NCI-H226 (cell line): ENCODE data around the gene DGKI.
"Not testable (repeated sequence)": the region's sequence is repeated elsewhere in the genome, so short reads cannot be mapped to it uniquely, and the experiment has no call there.

Experiments
- DNase-seq: peaks from one replicate; pipeline ENCODE4 v3.0.0-alpha.2; 2015

Gene DGKI

GRCh38 chr7:137731436-137731835 lies 115.3 kb downstream of the DGKI start:
- DNase-seq, result no peak

- DNase-seq, result no peak
Measured at GRCh38 chr7:137728426-137728825, 118.3 kb downstream of the DGKI start.

DNA sequence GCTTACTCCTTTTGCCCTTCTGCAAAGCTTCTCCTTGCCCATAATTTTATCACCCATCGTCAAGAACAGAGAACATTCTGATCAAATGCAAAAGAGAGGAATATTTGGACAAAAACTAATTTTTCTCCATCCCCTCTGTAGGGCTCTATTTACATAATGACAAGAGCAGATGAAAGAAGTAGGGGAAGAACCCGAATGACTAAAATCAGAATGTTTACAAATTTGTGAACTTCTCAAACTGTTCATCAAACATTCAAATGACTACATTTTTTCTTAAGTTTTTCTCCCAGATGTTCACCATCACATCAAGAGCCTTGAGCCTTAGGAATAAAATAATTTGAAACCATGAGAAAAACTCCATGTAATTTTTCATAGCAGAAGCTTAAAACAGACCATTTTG lies 119.4 kb downstream of the DGKI start:
- no peak for DNase-seq

- no peak for DNase-seq
Measured at GRCh38 chr7:137718355-137718754, 128.4 kb downstream of the DGKI start.

- DNase-seq, result no peak
Measured at GRCh38 chr7:137717811-137718271, 128.9 kb downstream of the DGKI start.

GRCh38 chr7:137717045-137717444 lies 129.7 kb downstream of the DGKI start:
- DNase-seq, result no peak

- DNase-seq, result no peak
Measured at GRCh38 chr7:137716061-137716460, 130.7 kb downstream of the DGKI start.

- no peak for DNase-seq
Measured at GRCh38 chr7:137715533-137715932, 131.2 kb downstream of the DGKI start.

- DNase-seq, result no peak
Measured at GRCh38 chr7:137715121-137715520, 131.7 kb downstream of the DGKI start.

- DNase-seq, result not testable (repeated sequence)
Measured at GRCh38 chr7:137706330-137706729, 140.4 kb downstream of the DGKI start.

DNA sequence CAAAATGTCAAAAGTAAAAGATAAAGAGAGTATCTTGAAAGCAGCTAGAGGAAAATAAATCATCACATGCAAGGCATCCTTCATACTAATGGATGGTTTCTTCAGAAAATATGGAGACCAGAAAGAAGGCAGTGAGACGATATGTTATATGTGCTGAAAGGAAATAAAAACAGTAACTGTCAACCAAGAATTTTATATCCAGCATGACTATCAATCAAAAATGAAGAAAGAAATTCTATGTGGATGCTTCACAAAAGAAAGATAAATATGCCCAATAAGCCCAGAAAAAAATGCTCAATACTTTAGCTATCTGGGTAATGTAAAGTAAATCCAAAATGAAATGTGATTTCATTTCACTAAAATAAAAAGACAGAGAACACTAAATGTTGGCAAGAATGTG lies 142.1 kb downstream of the DGKI start:
- DNase-seq, result no peak

DNA sequence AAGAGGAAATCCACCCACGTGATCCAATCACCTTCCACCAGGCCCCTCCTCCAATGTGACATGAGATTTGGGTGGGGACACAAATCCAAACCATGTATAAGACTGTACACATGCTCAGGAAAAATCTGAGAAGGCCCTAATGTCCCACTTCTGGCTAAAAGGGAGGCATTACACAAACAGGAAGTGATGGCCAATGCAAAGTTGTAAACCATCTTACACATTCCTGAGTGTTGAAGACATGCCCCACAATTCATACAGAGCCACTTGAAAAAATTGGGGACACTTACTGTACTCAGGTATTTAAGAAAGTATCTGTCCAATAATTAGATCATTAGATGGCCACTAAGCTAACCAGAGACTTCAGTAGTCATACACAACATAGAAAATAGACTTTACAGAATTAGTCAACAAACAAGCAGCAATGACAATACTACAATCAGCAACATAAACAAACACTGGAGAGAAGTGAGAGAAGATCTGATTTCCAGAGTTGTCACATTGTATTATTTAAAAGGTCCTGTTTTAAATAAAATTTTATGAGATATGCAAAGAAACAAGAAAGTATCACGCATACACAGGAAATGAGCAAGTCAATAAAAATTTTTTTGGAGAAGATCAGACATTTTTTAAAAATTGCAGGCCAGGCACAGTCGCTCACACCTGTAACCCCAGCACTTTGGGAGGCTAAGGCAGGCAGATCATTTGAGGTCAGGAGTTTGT lies 143.3 kb downstream of the DGKI start:
- no peak for DNase-seq

DNA sequence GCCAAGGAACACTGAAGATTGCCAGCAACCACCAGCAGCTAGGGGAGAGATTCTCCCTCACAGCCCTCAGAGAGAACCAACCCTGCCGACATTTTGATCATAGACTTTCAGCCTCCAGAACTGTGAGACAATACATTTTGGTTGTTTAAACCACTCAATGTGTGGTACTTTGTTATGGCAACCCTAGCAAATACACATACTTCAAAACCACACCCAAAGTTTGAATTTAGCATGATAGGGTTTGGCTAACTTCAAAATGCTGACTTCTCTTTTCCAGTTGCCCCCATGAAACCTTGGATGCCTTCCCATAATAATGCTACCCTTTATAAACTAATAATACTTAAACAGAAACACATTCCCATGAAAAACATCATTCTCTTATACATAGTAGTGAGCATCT lies 149.8 kb downstream of the DGKI start:
- no peak for DNase-seq

DNA sequence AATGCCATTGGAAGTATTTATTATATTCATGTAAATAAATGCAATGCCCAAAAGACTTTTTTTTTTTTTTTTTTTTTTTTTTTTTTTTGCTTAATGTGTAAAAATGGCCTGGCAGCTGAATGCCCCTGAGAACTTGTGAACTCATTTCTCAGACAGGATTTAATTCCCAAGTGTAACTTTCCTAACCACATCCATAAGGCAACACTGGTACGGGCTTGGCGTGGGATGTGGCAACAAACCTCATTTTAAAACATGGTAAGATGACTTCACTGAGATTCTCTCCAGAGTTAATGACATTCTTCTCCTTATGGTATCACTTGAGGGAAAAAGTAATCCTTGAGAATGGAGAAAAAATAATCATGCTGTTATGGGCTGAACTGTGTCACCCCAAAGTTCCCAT lies 150.4 kb downstream of the DGKI start:
- no peak for DNase-seq

- no peak for DNase-seq
Measured at GRCh38 chr7:137695942-137696341, 150.8 kb downstream of the DGKI start.

DNA sequence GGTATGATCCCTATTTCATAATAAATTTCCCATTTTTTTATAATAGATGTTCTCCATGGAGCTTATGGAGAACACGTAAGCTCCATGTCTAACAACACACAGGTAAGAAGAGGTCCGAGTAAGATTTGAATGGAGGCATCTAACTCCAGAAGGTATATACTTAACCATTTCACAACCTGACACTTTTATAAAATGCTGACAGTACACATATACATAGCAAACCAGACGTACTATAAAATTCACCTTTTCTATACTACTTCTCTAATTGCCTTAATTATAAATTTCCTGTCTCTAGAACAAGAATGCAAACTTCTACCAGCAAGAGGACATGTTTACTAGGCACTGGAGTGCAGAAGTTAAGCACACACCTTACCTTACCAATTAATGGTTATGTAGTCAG lies 151.3 kb downstream of the DGKI start:
- DNase-seq, result no peak

- DNase-seq, result no peak
Measured at GRCh38 chr7:137694405-137694804, 152.4 kb downstream of the DGKI start.

DNA sequence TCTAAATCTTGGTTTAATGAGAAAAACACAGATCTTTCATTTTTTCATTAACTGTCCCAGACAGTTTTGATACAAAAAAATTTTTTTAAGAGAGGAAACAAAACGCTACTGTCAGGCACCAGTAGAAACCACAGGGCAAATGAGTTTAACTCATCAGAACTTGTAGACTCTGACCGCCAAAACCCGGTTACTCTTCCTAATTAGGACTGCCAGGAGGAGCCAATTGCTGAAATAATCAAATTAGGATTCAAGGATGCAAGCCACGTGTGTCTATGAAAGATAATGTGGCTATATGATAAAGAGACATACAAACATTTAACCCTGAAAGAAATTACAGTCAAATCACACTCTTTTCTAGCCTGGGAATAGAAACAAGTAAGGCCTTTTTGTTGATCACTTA lies 154.4 kb downstream of the DGKI start:
- no peak for DNase-seq

DNA sequence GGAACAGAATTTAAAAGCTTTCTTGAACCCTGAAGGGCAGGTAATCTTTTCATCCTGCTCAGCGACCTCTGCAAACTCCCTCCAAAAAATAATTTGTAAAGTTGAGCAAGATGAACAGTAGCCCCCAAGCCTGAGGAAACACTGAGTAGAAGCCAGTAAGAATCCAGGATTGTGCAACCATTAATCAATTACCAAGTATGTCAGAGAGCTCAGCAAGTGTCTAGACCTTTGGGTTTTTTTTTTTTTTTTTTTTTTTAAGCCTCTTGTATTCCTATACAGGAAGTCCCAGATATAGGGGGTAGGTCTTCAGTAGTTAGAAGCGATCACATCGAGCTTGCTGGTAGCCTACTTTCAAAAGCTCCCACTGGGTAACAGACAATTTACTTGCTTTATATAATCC lies 155.2 kb downstream of the DGKI start:
- no peak for DNase-seq

DNA sequence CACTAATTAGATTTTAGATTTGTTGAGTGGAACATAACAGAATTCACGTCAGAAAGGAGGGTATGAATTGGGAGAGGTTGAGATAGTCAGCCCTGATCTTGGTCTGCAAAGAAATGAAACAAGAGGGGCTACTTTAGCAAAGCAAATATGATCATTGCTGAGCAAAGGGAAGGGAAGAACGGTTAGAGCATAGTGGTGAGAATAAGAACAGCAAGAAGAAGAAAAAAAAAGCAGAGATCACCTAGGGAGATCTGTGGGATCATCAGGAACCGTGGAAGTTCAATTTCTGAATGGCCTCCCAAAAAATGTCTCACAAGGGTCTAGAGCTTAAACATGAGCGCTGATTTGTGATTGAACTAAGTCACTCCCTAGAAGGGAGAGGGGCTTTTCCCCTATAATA lies 156.1 kb downstream of the DGKI start:
- DNase-seq, result no peak

- no peak for DNase-seq
Measured at GRCh38 chr7:137689761-137690160, 157.0 kb downstream of the DGKI start.

GRCh38 chr7:137687556-137688265 lies 159.1 kb downstream of the DGKI start:
- peak; percentile 22 for DNase-seq

DNA sequence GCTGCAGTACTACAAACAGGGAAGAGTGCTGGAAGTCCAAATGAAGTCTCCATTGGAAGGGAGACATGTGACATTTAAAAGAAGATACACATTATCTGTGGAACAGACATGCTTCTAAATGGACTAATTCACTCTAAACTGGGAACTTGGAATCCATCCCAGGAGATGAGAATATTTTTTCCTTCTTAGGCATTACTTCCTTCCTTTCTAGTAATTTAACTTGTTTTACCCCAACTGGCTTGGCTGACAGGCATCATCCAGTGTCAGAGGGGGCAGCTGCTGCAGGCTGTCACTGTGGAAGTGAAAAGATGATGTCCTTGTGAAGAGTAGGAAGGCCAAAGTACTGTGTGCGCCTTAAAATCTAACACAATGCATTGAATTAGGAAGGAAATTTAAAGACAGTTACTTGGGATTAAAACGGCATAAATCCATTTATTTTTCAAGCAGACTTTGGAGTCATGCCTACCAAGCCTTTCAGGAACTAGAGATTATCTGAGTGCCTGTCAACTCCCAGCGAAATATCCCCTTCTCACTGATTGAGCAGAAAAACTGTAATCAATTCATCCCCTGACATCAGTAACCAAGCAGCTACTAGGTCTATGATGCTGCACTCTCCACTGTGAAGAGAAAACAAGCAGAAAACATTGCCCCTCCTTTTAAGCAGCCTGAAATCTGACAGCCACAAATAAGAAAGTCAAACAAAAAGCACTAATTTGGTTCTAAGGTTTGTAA lies 161.2 kb downstream of the DGKI start:
- DNase-seq, result no peak

DNA sequence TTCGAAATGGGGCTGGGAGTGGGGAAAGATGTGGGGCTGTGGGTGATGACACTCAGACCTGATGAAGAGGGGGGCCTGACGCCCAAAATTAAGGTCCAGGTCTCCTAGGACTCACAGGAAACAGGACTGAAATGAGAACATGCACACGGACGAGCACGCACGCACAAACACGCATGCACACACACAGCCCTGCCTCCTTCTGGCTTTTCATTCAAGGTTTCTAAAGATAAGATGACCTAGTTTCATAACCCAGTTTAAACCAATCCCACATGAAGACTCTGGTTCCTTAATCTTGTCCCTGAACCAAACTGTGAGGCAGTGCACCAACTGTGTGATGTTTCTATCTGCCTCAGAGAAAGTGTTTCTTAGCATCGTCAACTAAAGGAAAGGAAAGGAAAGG lies 162.0 kb downstream of the DGKI start:
- no peak for DNase-seq
